HEK293 (cell line): Measurements from ENCODE around the gene ANKRD9.

Experiments
- CTCF ChIA-PET: fragments of 350-600 bp; formaldehyde crosslinking; extraction: SDS; loops from one replicate; lab custom pipeline; 2021; ENCODE audit warnings: antibody characterized with exemption; lab: Yijun Ruan, JAX
- POLR2A ChIA-PET: fragments of 300-600 bp; formaldehyde crosslinking; extraction: SDS; loops from one replicate; lab custom pipeline; 2020; ENCODE audit warnings: antibody characterized with exemption, inconsistent platforms; lab: Yijun Ruan, JAX
- H3K27ac ChIP-seq: fragments of 200-500 bp; sonication (Bioruptor generic); 2 replicates; pipeline ENCODE4 v1.5.1; 2014; ENCODE audit warnings: low read depth, low read length, control low read depth, inconsistent platforms; ENCODE audit errors: extremely low read depth
- H3K36me3 ChIP-seq, 2 experiments: fragments of 200-500 bp in 1 of 2; sonication (Bioruptor generic) in 1 of 2; 1 replicate in 1 of 2; 2 replicates in 1 of 2; pipeline ENCODE4 v1.5.1; 2014 to 2017; ENCODE audit warnings: inconsistent platforms in 2 of 2, low read length in 2 of 2; ENCODE audit not compliant: control insufficient read depth in 2 of 2, insufficient read depth in 1 of 2
- H3K4me1 ChIP-seq: fragments of 200-500 bp; sonication (Bioruptor generic); 2 replicates; pipeline ENCODE4 v1.5.1; 2014; ENCODE audit warnings: mild to moderate bottlenecking, low read length, inconsistent platforms; ENCODE audit not compliant: control insufficient read depth, insufficient read depth
- H3K4me3 ChIP-seq: 2 replicates; pipeline ENCODE4 v1.5.1; 2011; ENCODE audit warnings: low read depth, mild to moderate bottlenecking, control low read depth, low read length, moderate library complexity
- H3K9me3 ChIP-seq: fragments of 200-500 bp; sonication (Bioruptor generic); 2 replicates; pipeline ENCODE4 v1.5.1; 2014; ENCODE audit warnings: low read depth, low read length, inconsistent platforms; ENCODE audit not compliant: control insufficient read depth, insufficient read depth
- IKZF3 ChIP-seq: fragments of 450-650 bp; IDR thresholded peaks from 2 replicates; pipeline ENCODE4 v1.5.0; 2018; ENCODE audit warnings: missing biosample characterization, mild to moderate bottlenecking, missing genetic modification characterization, moderate library complexity
- INSM2 ChIP-seq: fragments of 450-650 bp; formaldehyde crosslinking; IDR thresholded peaks from 2 replicates; pipeline ENCODE4 v1.5.1; 2016; ENCODE audit warnings: missing biosample characterization, missing genetic modification characterization
- MZF1 ChIP-seq: fragments of 450-650 bp; formaldehyde crosslinking; IDR thresholded peaks from 2 replicates; pipeline ENCODE4 v1.5.1; 2017; ENCODE audit warnings: missing biosample characterization, missing genetic modification characterization, borderline replicate concordance
- SALL2 ChIP-seq: fragments of 450-650 bp; formaldehyde crosslinking; IDR thresholded peaks from 2 replicates; pipeline ENCODE4 v1.5.0; 2017; ENCODE audit warnings: missing biosample characterization, mild to moderate bottlenecking, missing genetic modification characterization, borderline replicate concordance
- SCRT2 ChIP-seq: fragments of 450-650 bp; formaldehyde crosslinking; IDR thresholded peaks from 2 replicates; pipeline ENCODE4 v1.5.1; 2016; ENCODE audit warnings: missing biosample characterization, missing genetic modification characterization
- SP7 ChIP-seq: fragments of 450-650 bp; formaldehyde crosslinking; IDR thresholded peaks from 2 replicates; pipeline ENCODE4 v1.5.1; 2016; ENCODE audit warnings: missing biosample characterization, missing genetic modification characterization
- ZBTB1 ChIP-seq: fragments of 450-650 bp; formaldehyde crosslinking; IDR thresholded peaks from 2 replicates; pipeline ENCODE4 v1.5.1; 2016; ENCODE audit warnings: missing biosample characterization, missing genetic modification characterization
- ZBTB26 ChIP-seq: fragments of 450-650 bp; formaldehyde crosslinking; optimal IDR thresholded peaks from 2 replicates; pipeline ENCODE3; 2016; ENCODE audit warnings: missing biosample characterization, mild to moderate bottlenecking, missing genetic modification characterization
- ZBTB49 ChIP-seq: fragments of 450-650 bp; formaldehyde crosslinking; IDR thresholded peaks from 2 replicates; pipeline ENCODE4 v1.5.1; 2016; ENCODE audit warnings: missing biosample characterization, missing genetic modification characterization, low read depth
- ZFP69B ChIP-seq: fragments of 450-650 bp; formaldehyde crosslinking; IDR thresholded peaks from 2 replicates; pipeline ENCODE4 v1.5.1; 2016; ENCODE audit warnings: missing biosample characterization, missing genetic modification characterization
- ZIC2 ChIP-seq: fragments of 450-650 bp; formaldehyde crosslinking; IDR thresholded peaks from 2 replicates; pipeline ENCODE4 v1.5.1; 2016; ENCODE audit warnings: missing biosample characterization, missing genetic modification characterization
- ZNF114 ChIP-seq: fragments of 450-650 bp; formaldehyde crosslinking; IDR thresholded peaks from 2 replicates; pipeline ENCODE4 v1.5.0; 2017; ENCODE audit warnings: missing biosample characterization, missing genetic modification characterization
- ZNF16 ChIP-seq: fragments of 450-650 bp; formaldehyde crosslinking; IDR thresholded peaks from 2 replicates; pipeline ENCODE4 v1.5.1; 2016; ENCODE audit warnings: low read depth, missing biosample characterization, missing genetic modification characterization
- ZNF174 ChIP-seq: fragments of 450-650 bp; formaldehyde crosslinking; IDR thresholded peaks from 2 replicates; pipeline ENCODE4 v1.5.0; 2017; ENCODE audit warnings: missing biosample characterization, mild to moderate bottlenecking, missing genetic modification characterization
- ZNF214 ChIP-seq: fragments of 450-650 bp; formaldehyde crosslinking; IDR thresholded peaks from 2 replicates; pipeline ENCODE4 v1.5.1; 2017; ENCODE audit warnings: missing biosample characterization, mild to moderate bottlenecking, missing genetic modification characterization, borderline replicate concordance
- ZNF274 ChIP-seq, 2 experiments: fragments of 200-500 bp in 1 of 2; fragments of 450-650 bp in 1 of 2; sonication (Bioruptor generic) in 1 of 2; formaldehyde crosslinking in 1 of 2; IDR thresholded peaks; 2 replicates each; pipeline versions ENCODE4 v1.5.1 to v1.6.1; 2014 to 2016; ENCODE audit warnings: borderline replicate concordance in 1 of 2, inconsistent platforms in 1 of 2, low read length in 1 of 2, missing biosample characterization in 1 of 2, missing genetic modification characterization in 1 of 2
- ZNF335 ChIP-seq: fragments of 450-650 bp; formaldehyde crosslinking; conservative IDR thresholded peaks from 2 replicates; pipeline ENCODE4 v1.5.1; 2016; ENCODE audit warnings: missing biosample characterization, missing genetic modification characterization
- ZNF341 ChIP-seq: fragments of 450-650 bp; formaldehyde crosslinking; IDR thresholded peaks from 2 replicates; pipeline ENCODE4; 2016; ENCODE audit warnings: low read depth, missing biosample characterization, missing genetic modification characterization
- ZNF366 ChIP-seq: fragments of 450-650 bp; formaldehyde crosslinking; conservative IDR thresholded peaks from 2 replicates; pipeline ENCODE4 v1.5.1; 2016; ENCODE audit warnings: missing biosample characterization, missing genetic modification characterization
- ZNF501 ChIP-seq: fragments of 450-650 bp; formaldehyde crosslinking; IDR thresholded peaks from 2 replicates; pipeline ENCODE4 v1.5.1; 2016; ENCODE audit warnings: missing biosample characterization, missing genetic modification characterization
- ZNF585B ChIP-seq: fragments of 450-650 bp; formaldehyde crosslinking; IDR thresholded peaks from 2 replicates; pipeline ENCODE4 v1.5.1; 2016; ENCODE audit warnings: missing biosample characterization, missing genetic modification characterization
- ZNF610 ChIP-seq: fragments of 450-650 bp; formaldehyde crosslinking; IDR thresholded peaks from 2 replicates; pipeline ENCODE4 v1.5.1; 2016; ENCODE audit warnings: missing biosample characterization, missing genetic modification characterization, borderline replicate concordance
- ZNF670 ChIP-seq: fragments of 450-650 bp; formaldehyde crosslinking; IDR thresholded peaks from 2 replicates; pipeline ENCODE4 v1.5.1; 2016; ENCODE audit warnings: missing biosample characterization, missing genetic modification characterization, low read depth
- ZXDB ChIP-seq: fragments of 450-650 bp; formaldehyde crosslinking; IDR thresholded peaks from 2 replicates; pipeline ENCODE4 v1.5.1; 2016; ENCODE audit warnings: missing biosample characterization, missing genetic modification characterization

The ANKRD9 gene

GRCh38 chr14:102509746-102510615 lies at the start of gene ANKRD9 (continued):
- TF ChIP-seq SCRT2 (tag by site-specific recombination) (no peak), ZNF341 (tag by site-specific recombination) (peak; percentile 98), ZNF366 (tag by site-specific recombination) (peak; percentile 53; the same call in 1 of the 2 replicates), ZNF174 (tag by site-specific recombination) (no peak)

- H3K9me3 ChIP-seq: no peaks in the 10 kb centered on the region
- POLR2A ChIA-PET: interaction anchor here (0.6 to 1.5 kb wide), 2 partner anchors 33 to 34 kb away, joined by 3 to 4 read pairs; no protein-coding TSS in a partner anchor
- H3K27ac ChIP-seq: no peak overlapping the region
- H3K36me3 ChIP-seq: no peaks in the 10 kb centered on the region
- H3K4me1 ChIP-seq: no peaks in the 10 kb centered on the region
- no peak for TF ChIP-seq SALL2 (tag by site-specific recombination)
- no peak for TF ChIP-seq ZNF274 (IDR thresholded peaks at IDR 0.05; ENCODE audit: low read length)
- TF ChIP-seq ZNF274 (tag by site-specific recombination; IDR thresholded peaks at IDR 0.05; ENCODE audit: borderline replicate concordance): no peak
- TF ChIP-seq ZNF585B (tag by site-specific recombination): peak; percentile 25; the same call in 1 of the 2 replicates
- no peak for TF ChIP-seq ZFP69B (tag by site-specific recombination)
- TF ChIP-seq IKZF3 (tag by site-specific recombination): no peak
- 0 out of 2 replicates have a peak, but pooled peaks have one; percentile 16 for TF ChIP-seq ZNF335 (tag by site-specific recombination)
- TF ChIP-seq ZBTB26 (tag by site-specific recombination): no peak
- no peak for TF ChIP-seq ZNF501
- TF ChIP-seq, all 188 proteins: peak for 2
- CTCF ChIA-PET: interaction anchor here (0.7 kb wide), 1 partner anchor 36 kb away, joined by 3 read pairs; no protein-coding TSS in a partner anchor
- H3K4me3 ChIP-seq: no peak overlapping the region
These were observed 49.0 kb upstream of the ANKRD9 start for GRCh38 chr14:102558556-102558955.

GRCh38 chr14:102557434-102558226 lies 48.1 kb upstream of the ANKRD9 start:
- CTCF ChIA-PET: interaction anchor here (0.6 kb wide), 1 partner anchor 29 kb away, joined by 3 read pairs; no protein-coding TSS in a partner anchor
- no peak for TF ChIP-seq ZBTB1 (tag by site-specific recombination)
- no peak for TF ChIP-seq ZNF214 (tag by site-specific recombination)
- no peak for TF ChIP-seq MZF1
- no peak for TF ChIP-seq SP7 (tag by site-specific recombination)
- no peak for TF ChIP-seq ZNF670 (tag by site-specific recombination)
- no peak for TF ChIP-seq ZBTB49
- TF ChIP-seq ZNF16 (tag by site-specific recombination): no peak
- TF ChIP-seq SCRT2 (tag by site-specific recombination): no peak
- TF ChIP-seq ZNF114: no peak
- TF ChIP-seq ZNF274 (IDR thresholded peaks at IDR 0.05; ENCODE audit: low read length): no peak
- TF ChIP-seq ZNF274 (tag by site-specific recombination; IDR thresholded peaks at IDR 0.05; ENCODE audit: borderline replicate concordance): no peak
- no peak for TF ChIP-seq ZIC2
- no peak for TF ChIP-seq INSM2 (tag by site-specific recombination)
- no peak for TF ChIP-seq ZNF610
- no peak for TF ChIP-seq ZXDB (tag by site-specific recombination)
- POLR2A ChIA-PET: no interaction called here
- Histone ChIP-seq H3K27ac (no peak overlapping the region), H3K9me3 (no peaks in the 10 kb centered on the region), H3K36me3 (no peaks in the 10 kb centered on the region), H3K4me1 (no peaks in the 10 kb centered on the region), H3K4me3 (no peak overlapping the region)
